GM12801 (cell line): Measurements from ENCODE around the gene GALNT6.

Experiments used
- TF ChIP-seq, protein P1 (sequence below): IDR thresholded peaks from one replicate; pipeline ENCODE4 v1.5.1; 2011; ENCODE audit warnings: control low read depth; ENCODE audit not compliant: insufficient read length; ENCODE audit errors: extremely low read depth

Gene GALNT6

DNA sequence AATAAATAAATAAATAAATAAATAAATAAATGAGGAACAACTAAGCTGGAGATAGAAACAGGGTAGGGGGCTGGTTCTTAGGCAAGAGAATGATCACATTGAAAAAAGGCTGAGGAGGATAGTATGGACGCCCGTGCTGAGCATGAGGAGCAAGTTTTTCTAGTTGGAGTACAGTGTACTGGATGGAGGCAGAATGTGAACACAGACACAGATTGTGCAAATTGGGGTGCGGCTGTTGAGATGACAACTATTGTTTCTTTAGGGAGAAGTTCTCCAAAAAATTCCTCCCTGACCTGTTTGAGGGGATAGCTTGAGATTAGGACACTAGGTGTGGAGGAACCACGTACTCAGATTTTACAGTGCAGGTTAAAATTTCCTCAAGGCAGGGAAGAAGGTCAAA lies 66.3 kb downstream of the GALNT6 start:
- TF ChIP-seq, protein P1, sequence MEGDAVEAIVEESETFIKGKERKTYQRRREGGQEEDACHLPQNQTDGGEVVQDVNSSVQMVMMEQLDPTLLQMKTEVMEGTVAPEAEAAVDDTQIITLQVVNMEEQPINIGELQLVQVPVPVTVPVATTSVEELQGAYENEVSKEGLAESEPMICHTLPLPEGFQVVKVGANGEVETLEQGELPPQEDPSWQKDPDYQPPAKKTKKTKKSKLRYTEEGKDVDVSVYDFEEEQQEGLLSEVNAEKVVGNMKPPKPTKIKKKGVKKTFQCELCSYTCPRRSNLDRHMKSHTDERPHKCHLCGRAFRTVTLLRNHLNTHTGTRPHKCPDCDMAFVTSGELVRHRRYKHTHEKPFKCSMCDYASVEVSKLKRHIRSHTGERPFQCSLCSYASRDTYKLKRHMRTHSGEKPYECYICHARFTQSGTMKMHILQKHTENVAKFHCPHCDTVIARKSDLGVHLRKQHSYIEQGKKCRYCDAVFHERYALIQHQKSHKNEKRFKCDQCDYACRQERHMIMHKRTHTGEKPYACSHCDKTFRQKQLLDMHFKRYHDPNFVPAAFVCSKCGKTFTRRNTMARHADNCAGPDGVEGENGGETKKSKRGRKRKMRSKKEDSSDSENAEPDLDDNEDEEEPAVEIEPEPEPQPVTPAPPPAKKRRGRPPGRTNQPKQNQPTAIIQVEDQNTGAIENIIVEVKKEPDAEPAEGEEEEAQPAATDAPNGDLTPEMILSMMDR, result no peak

DNA sequence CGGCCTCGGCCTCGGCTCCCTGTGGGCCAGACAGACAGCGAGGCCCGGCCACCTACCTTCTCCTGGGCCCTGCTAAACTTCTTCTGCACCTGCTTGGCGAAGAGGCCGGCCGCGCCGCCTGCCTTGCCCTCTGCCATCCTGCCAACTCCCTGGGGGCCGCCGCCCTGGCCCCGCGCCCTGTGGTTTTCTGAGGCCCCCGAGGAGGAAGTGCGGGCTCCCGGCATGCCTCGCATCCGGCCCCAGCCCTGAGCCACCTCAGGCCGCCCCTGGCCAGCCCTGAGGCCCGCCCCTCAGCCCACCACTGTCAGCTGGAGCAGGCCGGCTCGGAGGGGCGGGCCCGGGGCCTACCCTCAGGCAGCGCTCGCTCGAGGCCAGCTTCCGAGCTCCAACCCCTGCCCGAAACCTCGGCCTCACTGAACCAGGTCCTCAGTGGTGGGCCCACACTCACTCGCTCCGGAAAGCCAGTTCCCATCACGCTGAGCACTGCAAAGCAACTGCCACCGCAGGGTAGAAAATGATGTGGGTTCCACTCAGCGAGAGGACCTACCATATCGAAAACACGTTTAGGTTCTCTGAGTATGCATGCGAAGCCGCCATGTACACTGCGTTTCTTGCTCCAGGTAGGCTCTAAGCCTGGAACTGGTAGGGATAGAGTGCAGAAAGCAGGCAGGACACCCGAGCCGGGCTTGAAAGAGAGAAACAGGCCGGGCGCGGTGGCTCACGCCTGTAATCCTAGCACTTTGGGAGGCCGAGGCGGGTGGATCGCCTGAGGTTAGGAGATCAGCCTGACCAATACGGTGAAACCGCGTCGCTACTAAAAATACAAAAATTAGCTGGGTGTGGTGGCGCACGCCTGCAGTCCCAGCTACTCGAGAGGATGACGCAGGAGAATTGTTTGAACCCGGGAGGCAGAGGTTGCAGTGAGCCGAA lies 67.0 kb downstream of the GALNT6 start, which contains the start of gene BIN2:
BIN2 (minus strand) TSS at position 209 of the 930 bp plus-strand sequence; CDS start at position 137, 72 bp downstream.
- TF ChIP-seq, protein P1, result no peak

DNA sequence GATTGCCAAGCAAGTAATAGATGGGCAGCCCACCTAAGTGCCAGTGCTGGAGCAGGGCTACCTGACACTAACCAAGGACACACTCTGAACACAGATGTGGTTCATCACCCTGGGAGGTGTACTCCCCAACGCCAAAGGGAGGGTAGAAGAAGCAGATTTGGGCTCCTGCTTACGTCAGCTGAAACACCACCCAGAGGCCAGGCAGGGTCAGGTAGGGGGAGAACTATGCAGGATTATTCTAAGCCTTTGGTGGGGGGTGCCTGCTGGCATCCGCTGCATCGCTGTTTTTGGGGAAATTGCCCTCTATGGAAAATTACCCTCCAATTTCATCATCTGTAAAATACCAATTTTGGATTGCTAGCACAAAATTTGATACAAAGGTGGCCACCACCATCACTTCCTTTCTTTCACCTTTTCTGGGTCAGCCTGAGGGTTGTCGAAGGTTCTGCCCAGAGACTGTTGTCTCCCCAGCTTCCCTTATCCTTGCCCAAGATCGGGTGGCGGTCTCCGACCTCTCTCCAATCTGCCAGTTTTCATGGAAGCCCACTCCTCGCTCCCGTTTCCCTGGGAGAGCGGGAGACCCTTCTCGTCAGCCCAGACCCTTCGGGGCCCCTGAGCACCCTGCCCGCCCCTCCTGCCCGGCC lies 67.8 kb downstream of the GALNT6 start:
- TF ChIP-seq, protein P1, result no peak

DNA sequence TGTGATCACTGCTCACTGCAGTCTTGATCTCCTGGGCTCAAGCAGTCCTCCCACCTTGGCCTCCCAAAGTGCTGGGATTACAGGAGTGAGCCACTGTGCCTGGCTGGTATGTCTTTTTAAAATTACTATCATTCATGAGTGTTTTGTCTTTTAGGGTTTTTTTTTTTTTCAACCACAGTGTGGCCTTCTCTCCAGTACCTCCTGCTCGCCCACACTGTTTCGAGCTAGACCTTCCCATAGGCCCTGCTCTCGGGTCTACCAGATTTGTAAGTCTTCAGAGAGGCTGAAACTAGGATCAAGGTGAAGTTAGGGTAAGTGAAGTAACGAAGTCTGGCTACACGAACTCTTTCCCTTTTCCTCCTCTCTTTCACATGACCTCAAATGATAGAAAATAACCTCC lies 68.8 kb downstream of the GALNT6 start:
- TF ChIP-seq, protein P1, result no peak

DNA sequence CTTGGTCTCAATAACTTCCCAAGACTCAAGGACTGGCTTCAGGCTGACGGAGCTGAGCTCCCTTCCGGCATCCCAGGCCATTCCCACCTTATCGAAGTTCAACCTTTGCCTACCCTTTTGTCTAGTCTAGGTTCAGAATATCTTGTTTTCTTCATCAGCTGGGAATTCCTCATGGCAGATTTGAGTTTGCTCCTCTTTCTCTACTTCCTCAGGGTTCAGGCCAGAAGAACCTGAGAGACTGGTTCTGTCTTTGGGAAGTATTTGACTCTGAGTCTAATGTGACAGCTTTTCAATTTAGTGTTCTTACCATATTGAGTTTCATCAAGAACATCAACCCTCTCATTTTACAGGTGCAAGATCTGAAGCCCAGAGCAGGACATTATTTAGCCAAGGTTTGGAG lies 69.3 kb downstream of the GALNT6 start:
- TF ChIP-seq, protein P1, result no peak

DNA sequence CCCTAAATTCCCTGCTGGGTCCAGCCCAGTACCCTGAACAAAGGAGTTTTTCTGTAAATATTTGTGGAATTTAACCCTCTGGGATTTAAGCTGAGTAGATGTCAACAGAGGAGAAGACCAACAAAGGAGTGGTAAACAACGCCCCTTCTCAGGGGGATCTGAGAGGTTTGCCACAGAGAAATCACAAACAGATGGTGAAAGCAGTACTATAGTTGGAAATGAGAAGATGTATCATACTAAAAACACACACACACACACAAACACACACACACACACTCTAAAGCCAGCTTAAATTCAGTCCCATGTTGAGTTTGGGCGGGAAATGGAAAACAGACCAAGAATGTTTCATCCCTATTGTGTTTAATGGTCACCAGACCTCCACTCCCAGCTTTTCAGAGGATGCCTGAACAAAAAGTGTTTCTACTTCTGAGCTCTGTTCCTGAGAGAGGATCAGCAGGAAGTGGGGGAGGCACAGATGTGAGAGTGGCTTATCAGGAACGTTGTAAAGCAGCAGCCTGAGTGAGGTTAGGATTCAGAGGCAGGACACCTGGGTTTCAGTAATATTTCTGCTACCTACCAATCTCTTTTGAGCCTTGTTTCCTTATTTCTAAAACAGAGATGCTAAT lies 70.4 kb downstream of the GALNT6 start:
- TF ChIP-seq, protein P1, result no peak

DNA sequence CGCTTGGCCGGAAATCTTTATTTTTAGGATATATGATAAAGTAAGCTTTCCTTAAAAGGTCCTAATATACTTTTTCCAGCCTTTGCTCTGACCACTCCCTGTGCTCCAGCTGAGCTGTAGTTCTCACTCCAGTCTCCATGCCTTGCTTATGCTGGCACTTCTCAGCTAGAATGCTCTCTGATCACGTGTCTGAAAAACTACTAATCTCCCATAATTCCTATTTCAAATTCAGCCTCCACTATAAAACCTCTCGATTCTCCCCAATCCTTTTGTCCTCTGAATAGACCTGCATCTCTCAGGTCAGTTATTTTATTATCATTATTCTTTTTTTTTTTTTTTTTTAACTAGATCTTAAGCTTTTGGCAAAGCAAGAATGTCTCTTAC lies 70.9 kb downstream of the GALNT6 start:
- TF ChIP-seq, protein P1, result no peak
